ENCODE results near the gene REG3G. TPM values are rescaled to one million over a fixed set of nuclear protein-coding genes. Genes with fewer than 3 reads are reported as not detected.
"Not testable (repeated sequence)": the region's sequence is repeated elsewhere in the genome, so short reads cannot be mapped to it uniquely, and the experiment has no call there.

The REG3G gene
- polyA plus RNA-seq, 1 donor (not counting 4 experiments of a cell fraction or from before 2014, with no cell fraction given), result not detected

DNA sequence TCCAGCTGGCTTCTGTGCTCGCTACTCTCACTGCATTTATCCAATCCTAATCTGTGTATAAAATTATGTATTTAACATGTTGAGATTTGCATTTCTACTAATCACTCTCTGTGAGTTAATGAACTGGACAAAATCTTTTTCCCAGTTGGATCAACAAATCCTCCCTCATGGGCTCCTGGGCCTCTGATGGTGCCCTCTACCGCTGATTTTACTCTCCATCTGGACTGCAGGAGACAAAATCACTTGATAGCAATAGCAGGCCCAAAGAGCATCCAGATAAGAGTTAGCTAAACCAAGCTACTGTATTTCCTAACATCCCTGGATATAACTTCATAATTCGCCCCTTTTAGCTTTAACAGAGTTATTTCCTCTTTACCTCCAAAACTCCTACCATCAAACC is 14.4 kb downstream of the REG3G start:
- H3K4me3 ChIP-seq (ENCODE audit: control insufficient read depth in 2 of 3, extremely low read depth in 1 of 3, insufficient read depth in 2 of 3, low read depth in 1 of 3, low read length in 3 of 3), result no peak overlapping the region
- no peaks in the 10 kb centered on the region for H3K79me2 ChIP-seq (ENCODE audit: control insufficient read depth, insufficient read depth, low read length)
- dilution Hi-C loops (cut with MboI; ENCODE audit: extremely low pct_ligation_motif_present, low sequenced_read_pairs), result no loop called here
- H3K4me1 ChIP-seq (ENCODE audit: control insufficient read depth, extremely low read depth, insufficient read depth, low read length), result no peaks in the 10 kb centered on the region
- TF ChIP-seq, protein P1, sequence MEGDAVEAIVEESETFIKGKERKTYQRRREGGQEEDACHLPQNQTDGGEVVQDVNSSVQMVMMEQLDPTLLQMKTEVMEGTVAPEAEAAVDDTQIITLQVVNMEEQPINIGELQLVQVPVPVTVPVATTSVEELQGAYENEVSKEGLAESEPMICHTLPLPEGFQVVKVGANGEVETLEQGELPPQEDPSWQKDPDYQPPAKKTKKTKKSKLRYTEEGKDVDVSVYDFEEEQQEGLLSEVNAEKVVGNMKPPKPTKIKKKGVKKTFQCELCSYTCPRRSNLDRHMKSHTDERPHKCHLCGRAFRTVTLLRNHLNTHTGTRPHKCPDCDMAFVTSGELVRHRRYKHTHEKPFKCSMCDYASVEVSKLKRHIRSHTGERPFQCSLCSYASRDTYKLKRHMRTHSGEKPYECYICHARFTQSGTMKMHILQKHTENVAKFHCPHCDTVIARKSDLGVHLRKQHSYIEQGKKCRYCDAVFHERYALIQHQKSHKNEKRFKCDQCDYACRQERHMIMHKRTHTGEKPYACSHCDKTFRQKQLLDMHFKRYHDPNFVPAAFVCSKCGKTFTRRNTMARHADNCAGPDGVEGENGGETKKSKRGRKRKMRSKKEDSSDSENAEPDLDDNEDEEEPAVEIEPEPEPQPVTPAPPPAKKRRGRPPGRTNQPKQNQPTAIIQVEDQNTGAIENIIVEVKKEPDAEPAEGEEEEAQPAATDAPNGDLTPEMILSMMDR (optimal IDR thresholded peaks at IDR 0.05 in 1 of 3, IDR thresholded peaks at IDR 0.05 in 1 of 3, conservative IDR thresholded peaks at IDR 0.05 in 1 of 3; ENCODE audit: extremely low read depth in 1 of 3, insufficient read depth in 2 of 3, low read length in 3 of 3), result no peak
- no peak for TF ChIP-seq EZH2 (IDR thresholded peaks at IDR 0.05; ENCODE audit: low read length)
- H3K9me3 ChIP-seq (ENCODE audit: control insufficient read depth, low read depth, low read length), result no peaks in the 10 kb centered on the region
- FAIRE-seq (no peak), DNase-seq (ENCODE audit: low read depth, low spot score) (no peak)
- H3K4me2 ChIP-seq (ENCODE audit: control insufficient read depth, extremely low read depth, insufficient read depth, low read depth, low read length), result no peak overlapping the region
- H3K36me3 ChIP-seq (ENCODE audit: control insufficient read depth in 2 of 2, extremely low read depth in 1 of 2, insufficient read depth in 2 of 2, low read length in 2 of 2), result no peaks in the 10 kb centered on the region
- H3K27me3 ChIP-seq (ENCODE audit: control insufficient read depth, extremely low read depth, insufficient read depth, low read length), result no peaks in the 10 kb centered on the region
- H4K20me1 ChIP-seq (ENCODE audit: control insufficient read depth, extremely low read depth, insufficient read depth, low read length), result no peaks in the 10 kb centered on the region
- no peak overlapping the region for H3K9ac ChIP-seq (ENCODE audit: control insufficient read depth, extremely low read depth, insufficient read depth, low read length)
- no peak overlapping the region for H2AFZ ChIP-seq (ENCODE audit: control insufficient read depth, low read length)
- H3K27ac ChIP-seq (ENCODE audit: control insufficient read depth, insufficient read depth, low read length), result no peak overlapping the region
- H3K9me1 ChIP-seq (ENCODE audit: control insufficient read depth, extremely low read depth, insufficient read depth, low read length), result no peaks in the 10 kb centered on the region

DNA sequence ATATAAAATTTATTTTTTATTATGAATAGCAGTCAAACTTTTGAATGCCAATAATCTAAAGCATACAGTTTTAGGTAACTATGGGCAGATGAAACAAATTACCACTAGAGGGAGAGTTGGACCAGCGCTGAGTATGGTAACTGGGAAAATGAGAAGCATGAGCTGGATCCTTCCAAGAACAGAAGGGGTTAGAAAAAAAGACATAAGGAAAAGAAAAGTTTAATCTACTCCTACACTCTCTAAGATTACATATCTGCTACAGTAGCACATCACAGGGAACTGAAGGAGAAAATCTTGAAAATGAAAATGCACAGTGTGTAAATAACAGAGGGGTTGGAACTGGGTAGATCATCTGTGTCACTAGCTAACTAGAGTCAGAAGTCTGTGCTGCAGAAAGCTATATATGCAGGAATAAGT is 15.5 kb downstream of the REG3G start:
- H3K9me1 ChIP-seq (ENCODE audit: control insufficient read depth, extremely low read depth, insufficient read depth, low read length), result no peaks in the 10 kb centered on the region
- H3K4me2 ChIP-seq (ENCODE audit: control insufficient read depth, extremely low read depth, insufficient read depth, low read depth, low read length), result no peak overlapping the region
- dilution Hi-C loops (cut with MboI; ENCODE audit: extremely low pct_ligation_motif_present, low sequenced_read_pairs), result no loop called here
- H3K9me3 ChIP-seq (ENCODE audit: control insufficient read depth, low read depth, low read length), result peaks cover 3% of the 10 kb centered on the region
- DNase-seq (ENCODE audit: low read depth, low spot score) (no peak), FAIRE-seq (no peak)
- H3K4me1 ChIP-seq (ENCODE audit: control insufficient read depth, extremely low read depth, insufficient read depth, low read length), result no peaks in the 10 kb centered on the region
- H3K27me3 ChIP-seq (ENCODE audit: control insufficient read depth, extremely low read depth, insufficient read depth, low read length), result no peaks in the 10 kb centered on the region
- H4K20me1 ChIP-seq (ENCODE audit: control insufficient read depth, extremely low read depth, insufficient read depth, low read length), result no peaks in the 10 kb centered on the region
- H3K4me3 ChIP-seq (ENCODE audit: control insufficient read depth in 2 of 3, extremely low read depth in 1 of 3, insufficient read depth in 2 of 3, low read depth in 1 of 3, low read length in 3 of 3), result no peak overlapping the region
- H2AFZ ChIP-seq (ENCODE audit: control insufficient read depth, low read length), result no peak overlapping the region
- H3K79me2 ChIP-seq (ENCODE audit: control insufficient read depth, insufficient read depth, low read length), result no peaks in the 10 kb centered on the region
- H3K9ac ChIP-seq (ENCODE audit: control insufficient read depth, extremely low read depth, insufficient read depth, low read length), result no peak overlapping the region
- no peak overlapping the region for H3K27ac ChIP-seq (ENCODE audit: control insufficient read depth, insufficient read depth, low read length)
- no peak for TF ChIP-seq EZH2 (IDR thresholded peaks at IDR 0.05; ENCODE audit: low read length)
- TF ChIP-seq, protein P1 (optimal IDR thresholded peaks at IDR 0.05 in 1 of 3, IDR thresholded peaks at IDR 0.05 in 1 of 3, conservative IDR thresholded peaks at IDR 0.05 in 1 of 3; ENCODE audit: extremely low read depth in 1 of 3, insufficient read depth in 2 of 3, low read length in 3 of 3), result peak in 1 of 3 experiments; percentile 43
- no peaks in the 10 kb centered on the region for H3K36me3 ChIP-seq (ENCODE audit: control insufficient read depth in 2 of 2, extremely low read depth in 1 of 2, insufficient read depth in 2 of 2, low read length in 2 of 2)

DNA sequence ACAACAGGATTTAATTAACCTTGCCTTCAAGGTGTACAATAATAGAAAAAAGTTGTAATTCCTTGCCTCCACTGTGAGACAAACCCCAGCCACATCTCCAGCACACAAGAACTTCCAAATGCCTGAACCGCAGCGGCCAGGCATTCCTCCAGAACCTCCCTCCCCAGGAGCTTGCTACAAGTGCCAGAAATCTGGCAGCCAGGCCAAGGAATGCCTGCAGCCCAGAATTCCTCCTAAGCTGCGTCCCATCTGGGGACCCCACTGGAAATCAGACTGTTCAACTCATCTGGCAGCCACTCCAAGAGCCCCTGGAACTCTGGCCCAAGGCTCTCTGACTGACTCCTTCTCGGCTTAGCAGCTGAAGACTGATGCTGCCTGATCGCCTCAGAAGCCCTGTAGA is 28.0 kb downstream of the REG3G start:
- H3K9ac ChIP-seq (ENCODE audit: control insufficient read depth, extremely low read depth, insufficient read depth, low read length); DNase-seq (ENCODE audit: low read depth, low spot score); H4K20me1 ChIP-seq (ENCODE audit: control insufficient read depth, extremely low read depth, insufficient read depth, low read length); H3K27me3 ChIP-seq (ENCODE audit: control insufficient read depth, extremely low read depth, insufficient read depth, low read length); H3K9me3 ChIP-seq (ENCODE audit: control insufficient read depth, low read depth, low read length); H3K4me3 ChIP-seq (ENCODE audit: control insufficient read depth in 2 of 3, extremely low read depth in 1 of 3, insufficient read depth in 2 of 3, low read depth in 1 of 3, low read length in 3 of 3); H3K36me3 ChIP-seq (ENCODE audit: control insufficient read depth in 2 of 2, extremely low read depth in 1 of 2, insufficient read depth in 2 of 2, low read length in 2 of 2); H3K9me1 ChIP-seq (ENCODE audit: control insufficient read depth, extremely low read depth, insufficient read depth, low read length); H2AFZ ChIP-seq (ENCODE audit: control insufficient read depth, low read length); dilution Hi-C loops (cut with MboI; ENCODE audit: extremely low pct_ligation_motif_present, low sequenced_read_pairs); H3K4me1 ChIP-seq (ENCODE audit: control insufficient read depth, extremely low read depth, insufficient read depth, low read length); H3K4me2 ChIP-seq (ENCODE audit: control insufficient read depth, extremely low read depth, insufficient read depth, low read depth, low read length); H3K79me2 ChIP-seq (ENCODE audit: control insufficient read depth, insufficient read depth, low read length); FAIRE-seq; H3K27ac ChIP-seq (ENCODE audit: control insufficient read depth, insufficient read depth, low read length): not testable (repeated sequence)

DNA sequence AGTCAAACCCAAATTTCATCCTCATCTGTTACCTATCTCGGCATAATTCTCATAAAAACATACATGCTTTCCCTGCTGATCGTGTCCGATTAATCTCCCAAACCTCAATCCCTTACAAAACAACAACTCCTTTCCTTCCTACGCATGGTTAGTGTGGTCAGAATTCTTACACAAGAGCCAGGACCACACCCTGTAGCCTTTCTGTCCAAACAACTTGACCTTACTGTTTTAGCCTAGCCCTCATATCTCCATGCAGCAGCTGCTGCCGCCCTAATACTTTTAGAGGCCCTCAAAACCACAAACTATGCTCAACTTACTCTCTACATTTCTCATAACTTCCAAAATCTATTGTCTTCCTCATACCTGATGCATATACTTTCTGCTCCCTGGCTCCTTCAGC is 29.3 kb downstream of the REG3G start:
- H4K20me1 ChIP-seq (ENCODE audit: control insufficient read depth, extremely low read depth, insufficient read depth, low read length); H3K4me3 ChIP-seq (ENCODE audit: control insufficient read depth in 2 of 3, extremely low read depth in 1 of 3, insufficient read depth in 2 of 3, low read depth in 1 of 3, low read length in 3 of 3); H3K27me3 ChIP-seq (ENCODE audit: control insufficient read depth, extremely low read depth, insufficient read depth, low read length); H3K9ac ChIP-seq (ENCODE audit: control insufficient read depth, extremely low read depth, insufficient read depth, low read length); H3K9me3 ChIP-seq (ENCODE audit: control insufficient read depth, low read depth, low read length); DNase-seq (ENCODE audit: low read depth, low spot score); H3K4me1 ChIP-seq (ENCODE audit: control insufficient read depth, extremely low read depth, insufficient read depth, low read length); H3K9me1 ChIP-seq (ENCODE audit: control insufficient read depth, extremely low read depth, insufficient read depth, low read length); dilution Hi-C loops (cut with MboI; ENCODE audit: extremely low pct_ligation_motif_present, low sequenced_read_pairs); H3K79me2 ChIP-seq (ENCODE audit: control insufficient read depth, insufficient read depth, low read length); H2AFZ ChIP-seq (ENCODE audit: control insufficient read depth, low read length); H3K4me2 ChIP-seq (ENCODE audit: control insufficient read depth, extremely low read depth, insufficient read depth, low read depth, low read length); H3K27ac ChIP-seq (ENCODE audit: control insufficient read depth, insufficient read depth, low read length); H3K36me3 ChIP-seq (ENCODE audit: control insufficient read depth in 2 of 2, extremely low read depth in 1 of 2, insufficient read depth in 2 of 2, low read length in 2 of 2); FAIRE-seq: not testable (repeated sequence)
